Lung (tissue), 12 donors: Measurements from ENCODE around the gene ITGB6. TPM values are rescaled to one million over a fixed set of nuclear protein-coding genes. Genes with fewer than 3 reads are reported as not detected.
"Not testable (repeated sequence)": the region's sequence is repeated elsewhere in the genome, so short reads cannot be mapped to it uniquely, and the experiment has no call there.

ENCODE experiments used
- ATAC-seq: fragments of 200-7000 bp; cut with Tn5 transposase; one replicate; pipeline ENCODE4 v1.9.1; 2020; ENCODE audit warnings: moderate number of reproducible peaks; ENCODE audit not compliant: insufficient read depth, low FRiP score
- DNase-seq, 3 donors: peaks; one replicate each; pipeline ENCODE4 v3.0.0-alpha.2; 2013 to 2017
- H3K27ac ChIP-seq, 2 donors: one replicate each; pipeline ENCODE4 v1.5.1; 2013; ENCODE audit warnings: mild to moderate bottlenecking in 2 of 2, moderate library complexity in 2 of 2, control low read depth in 1 of 2, inconsistent platforms in 1 of 2, low read depth in 1 of 2, low read length in 1 of 2
- H3K27me3 ChIP-seq, 3 donors: one replicate each; pipeline ENCODE4 v1.5.1; 2013; ENCODE audit warnings: low read length in 2 of 3; ENCODE audit not compliant: control insufficient read depth in 3 of 3, insufficient read depth in 3 of 3
- H3K36me3 ChIP-seq, 4 donors: one replicate each; pipeline ENCODE4 v1.5.1; 2013; ENCODE audit warnings: low read length in 4 of 4, mild to moderate bottlenecking in 1 of 4, moderate library complexity in 1 of 4; ENCODE audit not compliant: control insufficient read depth in 4 of 4, insufficient read depth in 4 of 4
- H3K4me1 ChIP-seq, 5 donors: one replicate each; pipeline ENCODE4 v1.5.1; 2013; ENCODE audit warnings: low read length in 5 of 5, mild to moderate bottlenecking in 2 of 5, moderate library complexity in 1 of 5; ENCODE audit not compliant: control insufficient read depth in 5 of 5, insufficient read depth in 5 of 5
- H3K4me3 ChIP-seq: one replicate; pipeline ENCODE4 v1.5.1; 2013; ENCODE audit warnings: mild to moderate bottlenecking, control low read depth, moderate library complexity
- H3K9ac ChIP-seq, 2 donors: one replicate each; pipeline ENCODE4 v1.5.1; 2013; ENCODE audit warnings: low read length in 2 of 2, control low read depth in 1 of 2; ENCODE audit not compliant: insufficient read depth in 1 of 2
- H3K9me3 ChIP-seq, 4 donors: one replicate each; pipeline ENCODE4 v1.5.1; 2013; ENCODE audit warnings: low read length in 3 of 4, mild to moderate bottlenecking in 1 of 4, moderate library complexity in 1 of 4; ENCODE audit not compliant: control insufficient read depth in 4 of 4, insufficient read depth in 3 of 4
- CTCF ChIP-seq: IDR thresholded peaks from 2 replicates; pipeline ENCODE4 v1.5.1; 2012; ENCODE audit warnings: mild to moderate bottlenecking; ENCODE audit errors: control extremely low read depth, extremely low read depth
- WGBS, 2 donors: extraction: QIAGEN DNeasy Blood & Tissue Kit; methylation state at CpG; one replicate each; pipeline ENCODE4 v1.1.7; 2013; 5-methylcytosine and 5-hydroxymethylcytosine counted together
- polyA plus RNA-seq, 2 donors: library from polyadenylated mRNA; stranded (reverse); fragments of 200-250 nt; gene quantifications; one replicate each; pipeline ENCODE4 v1.2.1, GENCODE V29; 2013
- total RNA-seq, 2 donors: library from RNA; depleted of rRNA in 1 of 2; stranded (reverse); fragments of >200 nt in 1 of 2; gene quantifications; one replicate each; pipeline ENCODE4 v1.2.1, GENCODE V29; 2014 to 2021
- donor health status: control.
- donor health status: control.
- donor health status: Bipolar disorder and iron deficiency.
- donor health status: healthy.
- donor health status: DM: yes; HTN: yes; CAD: no.

ITGB6 gene
- total and polyA plus RNA-seq, 4 donors, result 35.1 to 141 (median 41.8) TPM

- no peak for DNase-seq
- peaks cover 0 to 4% (median 0%) of the 10 kb centered on the region in 4 donors for H3K9me3 ChIP-seq
- no peak for ATAC-seq
- no peaks in the 10 kb centered on the region for H3K4me1 ChIP-seq
- peaks cover 0 to 6% (median 0%) of the 10 kb centered on the region in 4 donors for H3K36me3 ChIP-seq
- TF ChIP-seq CTCF, result no peak
- no peak overlapping the region for H3K9ac ChIP-seq
- no peak overlapping the region for H3K27ac ChIP-seq
- H3K27me3 ChIP-seq, result no peaks in the 10 kb centered on the region
- 65 to 80% methylated on average over 1 of the region's 1 CpG for WGBS, 2 donors
- no peak overlapping the region for H3K4me3 ChIP-seq
Measured at GRCh38 chr2:160124571-160124970, 75.5 kb downstream of the ITGB6 start.

- not testable (repeated sequence) for H3K9ac ChIP-seq, ATAC-seq, H3K4me1 ChIP-seq, H3K36me3 ChIP-seq, H3K27ac ChIP-seq, H3K27me3 ChIP-seq, H3K9me3 ChIP-seq, H3K4me3 ChIP-seq, DNase-seq
- 79 to 80% methylated on average over 8 of the region's 8 CpGs for WGBS, 2 donors
Measured at GRCh38 chr2:160114721-160115120, 85.4 kb downstream of the ITGB6 start.

GRCh38 chr2:160114020-160114419, 86.1 kb downstream of the ITGB6 start:
- Histone ChIP-seq H3K4me1 (no peaks in the 10 kb centered on the region), H3K9ac (no peak overlapping the region), H3K9me3 (no peaks in the 10 kb centered on the region), H3K36me3 (peaks cover 0 to 2% (median 0%) of the 10 kb centered on the region in 4 donors), H3K27ac (no peak overlapping the region), H3K27me3 (no peaks in the 10 kb centered on the region), H3K4me3 (no peak overlapping the region)
- TF ChIP-seq CTCF, result no peak
- DNase-seq, result no peak
- ATAC-seq, result no peak
- WGBS, 2 donors, result 93 to 97% methylated on average over 3 of the region's 3 CpGs

- Histone ChIP-seq H3K36me3 (peaks cover 0 to 2% (median 0%) of the 10 kb centered on the region in 4 donors), H3K27ac (no peak overlapping the region), H3K4me3 (no peak overlapping the region), H3K9me3 (no peaks in the 10 kb centered on the region), H3K27me3 (no peaks in the 10 kb centered on the region), H3K9ac (no peak overlapping the region), H3K4me1 (no peaks in the 10 kb centered on the region)
- 80 to 84% methylated on average over 8 of the region's 8 CpGs for WGBS, 2 donors
- DNase-seq (no peak), ATAC-seq (no peak)
- TF ChIP-seq CTCF, result no peak
Measured at GRCh38 chr2:160111951-160112798, 87.9 kb downstream of the ITGB6 start.
